GM12872 (cell line): ENCODE measurements around the gene RNF19B.

Experiments used
- TF ChIP-seq, protein P1 (sequence below): IDR thresholded peaks from 3 replicates; pipeline ENCODE4 v1.5.1; 2011; ENCODE audit warnings: low read depth, mild to moderate bottlenecking, low read length, moderate library complexity; ENCODE audit not compliant: insufficient read depth

Gene RNF19B

GRCh38 chr1:32906654-32907053 is 58.0 kb downstream of the RNF19B start:
- TF ChIP-seq, protein P1, sequence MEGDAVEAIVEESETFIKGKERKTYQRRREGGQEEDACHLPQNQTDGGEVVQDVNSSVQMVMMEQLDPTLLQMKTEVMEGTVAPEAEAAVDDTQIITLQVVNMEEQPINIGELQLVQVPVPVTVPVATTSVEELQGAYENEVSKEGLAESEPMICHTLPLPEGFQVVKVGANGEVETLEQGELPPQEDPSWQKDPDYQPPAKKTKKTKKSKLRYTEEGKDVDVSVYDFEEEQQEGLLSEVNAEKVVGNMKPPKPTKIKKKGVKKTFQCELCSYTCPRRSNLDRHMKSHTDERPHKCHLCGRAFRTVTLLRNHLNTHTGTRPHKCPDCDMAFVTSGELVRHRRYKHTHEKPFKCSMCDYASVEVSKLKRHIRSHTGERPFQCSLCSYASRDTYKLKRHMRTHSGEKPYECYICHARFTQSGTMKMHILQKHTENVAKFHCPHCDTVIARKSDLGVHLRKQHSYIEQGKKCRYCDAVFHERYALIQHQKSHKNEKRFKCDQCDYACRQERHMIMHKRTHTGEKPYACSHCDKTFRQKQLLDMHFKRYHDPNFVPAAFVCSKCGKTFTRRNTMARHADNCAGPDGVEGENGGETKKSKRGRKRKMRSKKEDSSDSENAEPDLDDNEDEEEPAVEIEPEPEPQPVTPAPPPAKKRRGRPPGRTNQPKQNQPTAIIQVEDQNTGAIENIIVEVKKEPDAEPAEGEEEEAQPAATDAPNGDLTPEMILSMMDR, result no peak

DNA sequence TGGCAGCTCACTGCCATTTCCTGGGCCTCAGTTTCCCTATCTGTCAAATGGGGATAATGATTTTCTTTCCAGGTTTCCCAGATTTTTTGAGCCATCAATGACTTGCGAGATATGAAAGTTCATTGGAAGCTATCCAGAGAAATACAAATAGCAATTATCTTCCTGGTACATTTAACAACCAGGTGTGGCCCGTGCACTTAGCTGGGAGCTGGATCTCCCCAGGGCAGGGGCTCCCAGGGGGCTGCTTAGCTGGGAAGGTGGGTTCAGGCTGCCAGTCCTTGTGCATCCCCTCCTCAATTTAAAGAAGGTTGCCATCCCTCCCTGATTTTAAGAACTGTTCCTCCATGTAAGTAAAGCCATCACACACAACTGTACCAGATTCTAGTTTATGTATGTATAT is 59.8 kb downstream of the RNF19B start:
- TF ChIP-seq, protein P1, result no peak

DNA sequence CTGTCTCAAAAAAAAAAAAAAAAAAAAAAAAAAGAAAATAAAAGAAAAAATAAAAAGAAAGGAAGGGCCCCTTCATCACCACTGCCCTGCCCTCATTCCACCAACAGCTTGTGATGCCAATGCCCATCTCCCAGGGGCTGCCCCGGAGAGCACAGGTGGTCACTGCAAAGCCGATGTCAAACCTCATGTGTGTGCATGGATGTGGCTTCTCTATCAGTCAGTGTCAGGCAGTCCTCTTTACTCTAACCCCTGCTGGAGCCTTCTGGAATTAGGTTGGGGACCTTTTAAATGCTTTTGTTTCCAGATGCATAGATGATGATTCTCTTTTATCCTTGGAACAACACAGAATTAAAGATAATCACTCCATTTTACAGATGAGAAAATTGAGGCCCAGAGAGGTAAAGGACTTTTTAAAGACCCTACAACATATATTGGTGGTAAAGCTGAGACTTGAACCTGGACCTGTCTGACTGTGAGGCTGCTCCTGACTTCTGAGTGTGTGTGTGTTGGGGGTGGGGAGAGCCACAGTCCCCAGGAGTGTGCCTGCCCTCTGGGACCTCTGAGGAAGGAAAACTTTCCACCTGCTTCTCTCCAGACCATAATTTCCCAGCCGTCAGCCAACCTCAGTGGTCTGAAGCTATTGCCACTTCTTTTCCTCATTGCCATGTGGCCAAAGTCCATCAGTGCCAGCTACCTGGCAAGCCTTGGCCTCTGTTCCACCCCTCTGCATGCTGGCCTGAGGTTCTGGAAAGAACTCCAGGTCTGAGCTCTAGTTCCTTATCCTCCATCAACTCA is 60.4 kb downstream of the RNF19B start:
- TF ChIP-seq, protein P1, result no peak

DNA sequence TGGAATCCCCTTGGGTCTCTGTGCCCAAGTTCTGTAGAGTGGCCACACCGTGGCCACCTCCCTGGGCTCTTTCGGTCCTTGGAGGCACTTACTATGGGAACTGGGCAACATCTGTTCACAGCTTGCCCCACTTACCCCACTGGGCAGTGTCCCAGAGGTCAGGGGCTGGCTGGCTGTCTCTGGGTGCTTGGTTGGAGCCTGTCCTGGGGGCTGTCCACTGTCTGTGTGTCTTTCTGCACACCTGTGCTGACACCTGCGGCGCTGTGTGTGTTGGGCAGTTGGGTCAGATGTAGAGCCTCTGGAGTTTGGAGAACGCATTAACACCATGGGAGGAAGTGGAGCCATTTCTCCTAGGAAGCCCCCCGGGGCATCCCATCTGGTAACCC is 62.1 kb downstream of the RNF19B start:
- TF ChIP-seq, protein P1, result no peak

DNA sequence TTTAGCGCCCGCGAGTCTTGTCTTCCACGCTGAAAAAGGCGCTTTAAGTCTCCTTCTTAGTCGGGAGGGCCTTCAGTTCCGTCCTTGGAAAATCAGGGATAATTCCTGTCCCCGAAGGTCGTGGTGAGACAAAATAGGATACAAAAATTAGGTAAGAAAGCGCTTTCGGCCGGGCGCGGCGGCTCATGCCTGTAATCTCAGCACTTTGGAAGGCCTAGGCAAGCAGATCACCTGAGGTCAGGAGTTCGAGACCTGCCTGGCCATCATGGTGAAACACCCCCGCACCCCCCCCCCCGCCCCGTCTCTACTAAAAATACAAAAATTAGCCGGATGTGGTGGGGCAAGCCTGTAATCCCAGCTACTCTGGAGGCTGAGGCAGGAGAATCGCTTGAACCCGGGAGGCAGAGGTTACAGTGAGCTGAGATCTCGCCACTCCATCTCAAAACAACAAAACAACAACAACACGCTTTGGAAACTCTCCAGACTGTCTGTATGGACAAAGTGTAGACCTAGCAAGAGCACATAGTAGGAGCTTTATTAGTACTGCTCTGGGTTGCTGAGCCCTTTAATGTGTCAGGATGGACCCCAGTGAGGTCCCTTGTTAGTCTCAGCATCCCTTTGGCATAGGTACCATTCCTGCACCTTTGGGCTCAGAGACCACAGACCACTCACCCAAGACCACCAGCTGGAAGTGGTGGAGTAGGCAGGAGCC is 62.6 kb downstream of the RNF19B start:
- TF ChIP-seq, protein P1, result no peak

- TF ChIP-seq, protein P1, result no peak
Measured at GRCh38 chr1:32900956-32901822, 63.4 kb downstream of the RNF19B start, which contains the start of gene TMEM54. TSS of gene TMEM54 (minus strand) at chr1:32901389. CDS start at chr1:32901238, 151 bp downstream.

DNA sequence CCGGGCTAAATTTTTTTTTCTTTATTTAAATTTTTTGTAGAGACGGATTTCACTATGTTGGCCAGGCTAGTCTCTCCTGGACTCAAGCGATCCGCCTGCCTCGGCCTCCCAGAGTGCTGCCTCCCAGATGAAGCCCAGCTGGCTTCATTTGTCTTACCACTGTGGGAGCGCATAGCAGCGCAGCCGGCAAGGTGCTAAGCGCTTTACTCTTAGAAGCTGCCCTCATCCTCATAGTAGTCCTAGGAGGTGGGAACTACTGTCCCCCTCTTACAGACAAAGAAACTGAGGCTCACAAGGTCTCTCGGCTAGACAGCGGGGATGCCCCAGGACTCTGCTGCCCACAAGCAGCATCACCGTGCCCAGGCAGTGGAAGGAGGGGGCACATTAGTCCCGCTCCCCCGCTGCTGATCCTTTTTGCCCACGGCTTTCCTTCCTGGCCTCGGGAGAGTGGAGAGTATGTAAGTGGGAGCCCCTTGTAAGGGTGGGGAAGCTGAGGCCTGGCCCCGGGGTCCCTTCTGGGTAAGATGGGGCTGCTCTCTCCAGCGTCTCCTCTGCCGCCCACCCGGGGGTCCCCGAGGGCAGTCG is 64.1 kb downstream of the RNF19B start:
- TF ChIP-seq, protein P1, result no peak
